Activated T-helper 9 cell treated with anti-CD3 and anti-CD28 coated beads, Interleukin-2, amount 50 U/mL, for 16 hours (primary cell): ENCODE results near the gene GPC5.
"Not testable (repeated sequence)": the region's sequence is repeated elsewhere in the genome, so short reads cannot be mapped to it uniquely, and the experiment has no call there.

Source experiments
- DNase-seq: peaks from one replicate; pipeline ENCODE4 v3.0.0-alpha.2; 2020; ENCODE audit warnings: low read depth

The GPC5 gene

GRCh38 chr13:91369441-91369831 lies 29.0 kb upstream of the GPC5 start:
- no peak for DNase-seq

GRCh38 chr13:91370501-91370900 lies 27.9 kb upstream of the GPC5 start:
- no peak for DNase-seq

GRCh38 chr13:91372911-91373310 lies 25.5 kb upstream of the GPC5 start:
- DNase-seq: no peak

- DNase-seq: no peak
Measured at GRCh38 chr13:91375116-91375729, 23.2 kb upstream of the GPC5 start.

- no peak for DNase-seq
Measured at GRCh38 chr13:91381371-91381770, 17.1 kb upstream of the GPC5 start.

GRCh38 chr13:91383836-91384235 lies 14.6 kb upstream of the GPC5 start:
- no peak for DNase-seq

- no peak for DNase-seq
Measured at GRCh38 chr13:91384896-91385295, 13.5 kb upstream of the GPC5 start.

- DNase-seq: no peak
Measured at GRCh38 chr13:91389186-91389585, 9.2 kb upstream of the GPC5 start.

GRCh38 chr13:91397595-91397994 lies 826 bp upstream of the GPC5 start:
- no peak for DNase-seq

- DNase-seq: peak; percentile 0
Measured at GRCh38 chr13:91399189-91400062, 1.0 kb downstream of the GPC5 start.

- no peak for DNase-seq
Measured at GRCh38 chr13:91400063-91400399, 1.6 kb downstream of the GPC5 start.

GRCh38 chr13:91400671-91401070 lies 2.2 kb downstream of the GPC5 start:
- no peak for DNase-seq

- no peak for DNase-seq
Measured at GRCh38 chr13:91401920-91402319, 3.5 kb downstream of the GPC5 start.

- DNase-seq: no peak
Measured at GRCh38 chr13:91405240-91405639, 6.8 kb downstream of the GPC5 start.

GRCh38 chr13:91406619-91407018 lies 8.2 kb downstream of the GPC5 start:
- no peak for DNase-seq

GRCh38 chr13:91408971-91409370 lies 10.6 kb downstream of the GPC5 start:
- no peak for DNase-seq

GRCh38 chr13:91416579-91416978 lies 18.2 kb downstream of the GPC5 start:
- not testable (repeated sequence) for DNase-seq

- no peak for DNase-seq
Measured at GRCh38 chr13:91417660-91418325, 19.4 kb downstream of the GPC5 start.

GRCh38 chr13:91426913-91427312 lies 28.5 kb downstream of the GPC5 start:
- no peak for DNase-seq

GRCh38 chr13:91438674-91439073 lies 40.3 kb downstream of the GPC5 start:
- not testable (repeated sequence) for DNase-seq

GRCh38 chr13:91450913-91451312 lies 52.5 kb downstream of the GPC5 start:
- DNase-seq: no peak

GRCh38 chr13:91454666-91455065 lies 56.2 kb downstream of the GPC5 start:
- DNase-seq: no peak

GRCh38 chr13:91456837-91457236 lies 58.4 kb downstream of the GPC5 start:
- no peak for DNase-seq
